DMS114 treated with DMSO at 0.1 percent for 48 hours (cell line): ENCODE measurements around the gene CXCR4.
"Not testable (repeated sequence)": the region's sequence is repeated elsewhere in the genome, so short reads cannot be mapped to it uniquely, and the experiment has no call there.

Experiments used
- DNase-seq: peaks from one replicate; lab custom pipeline; 2025; ENCODE audit not compliant: unreplicated experiment; lab: John Stamatoyannopoulos, UW

The CXCR4 gene

DNA sequence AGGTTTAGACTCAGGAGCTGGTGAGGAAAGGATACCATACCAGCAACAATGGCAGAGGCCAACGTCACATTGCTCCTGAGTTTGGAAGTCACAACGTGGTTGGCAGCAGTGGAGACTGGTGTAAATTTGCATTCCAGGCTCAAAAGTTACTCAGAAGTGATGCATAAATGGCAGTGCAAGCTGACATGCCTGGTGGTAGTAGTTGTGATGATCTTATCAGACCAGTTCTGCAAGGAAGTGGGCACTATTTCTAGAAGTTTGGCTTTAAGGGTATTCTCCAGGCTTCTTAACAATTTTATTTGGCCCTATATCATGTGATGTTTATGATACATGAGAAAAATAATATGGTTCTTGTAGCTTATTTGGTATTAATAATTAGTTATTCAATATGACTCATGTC lies 37.8 kb downstream of the CXCR4 start:
- DNase-seq, result no peak

DNA sequence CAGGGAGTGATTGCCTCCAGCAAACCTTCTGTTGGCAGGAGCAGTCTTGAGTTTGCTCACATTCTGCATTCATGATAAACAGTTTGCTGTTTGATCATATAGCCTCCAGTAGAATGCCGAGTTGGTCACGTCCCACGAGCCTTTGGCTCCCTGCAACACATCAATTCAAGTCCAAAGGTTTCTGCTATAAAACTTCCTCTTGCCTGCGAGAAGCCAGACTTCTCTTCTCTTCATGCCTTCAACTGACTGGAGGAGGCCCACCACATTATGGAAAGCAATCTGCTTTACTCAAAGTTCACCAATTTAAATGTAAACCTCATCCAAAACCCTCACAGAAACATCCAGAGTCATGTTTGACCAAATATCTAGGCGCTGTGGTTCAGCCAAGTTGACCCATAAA lies 40.8 kb downstream of the CXCR4 start:
- no peak for DNase-seq

DNA sequence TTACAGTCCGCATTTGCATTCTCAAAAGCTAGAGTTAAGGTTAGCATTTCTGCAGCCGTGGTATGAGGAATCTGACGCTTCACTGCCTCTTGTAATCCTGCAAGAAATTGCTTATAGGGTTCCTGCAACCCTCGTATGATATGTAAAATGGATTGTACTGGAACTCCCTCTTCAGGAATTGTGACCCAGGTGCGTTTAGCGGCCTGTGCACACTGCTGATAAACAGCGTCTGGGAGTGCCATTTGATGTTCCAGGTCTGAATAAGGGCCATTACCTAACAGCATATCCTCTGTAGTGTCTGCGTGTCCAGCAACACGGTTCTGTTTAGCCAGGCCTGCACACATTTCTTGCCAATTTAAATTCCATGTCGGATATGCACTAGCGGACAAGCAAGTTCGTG lies 42.5 kb downstream of the CXCR4 start:
- no peak for DNase-seq

DNA sequence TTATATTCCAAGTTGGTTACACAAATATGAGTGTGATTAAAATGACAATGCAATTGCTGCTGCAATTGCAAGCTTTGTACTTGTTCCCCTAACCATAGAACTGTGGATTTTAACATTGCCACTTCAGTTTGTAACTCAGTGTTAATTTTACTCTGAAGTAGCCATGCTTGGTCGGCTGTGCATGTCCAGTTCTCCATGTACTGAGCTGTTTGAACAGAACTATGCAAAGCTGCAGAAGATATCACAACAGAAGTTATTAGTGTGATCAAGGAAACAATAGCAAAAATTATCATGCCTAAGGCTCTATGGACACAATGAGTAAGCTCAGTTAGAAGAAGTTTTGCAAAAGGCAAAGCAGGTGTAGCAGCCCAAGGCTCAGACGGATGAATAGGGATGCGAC lies 45.3 kb downstream of the CXCR4 start:
- no peak for DNase-seq

- not testable (repeated sequence) for DNase-seq
Measured at GRCh38 chr2:136071887-136072286, 46.1 kb downstream of the CXCR4 start.

DNA sequence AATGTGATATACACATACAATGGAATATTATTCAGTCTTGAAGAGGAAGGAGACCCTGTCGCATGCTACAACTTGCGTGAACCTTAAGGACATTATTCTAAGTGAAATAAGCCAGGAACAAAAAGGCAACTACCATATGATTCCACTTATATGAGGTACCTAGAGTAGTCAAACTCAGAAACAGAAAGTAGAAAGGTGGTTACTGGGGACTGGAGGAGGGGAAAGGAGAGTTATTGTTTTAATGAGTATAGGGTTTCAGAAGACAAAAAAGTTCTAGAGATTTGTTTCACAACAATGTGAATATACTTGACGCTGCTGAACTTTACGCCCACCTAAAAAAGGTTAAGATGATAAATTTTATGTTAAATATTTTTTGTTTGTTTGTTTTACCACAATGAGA lies 47.0 kb downstream of the CXCR4 start:
- DNase-seq, result no peak

DNA sequence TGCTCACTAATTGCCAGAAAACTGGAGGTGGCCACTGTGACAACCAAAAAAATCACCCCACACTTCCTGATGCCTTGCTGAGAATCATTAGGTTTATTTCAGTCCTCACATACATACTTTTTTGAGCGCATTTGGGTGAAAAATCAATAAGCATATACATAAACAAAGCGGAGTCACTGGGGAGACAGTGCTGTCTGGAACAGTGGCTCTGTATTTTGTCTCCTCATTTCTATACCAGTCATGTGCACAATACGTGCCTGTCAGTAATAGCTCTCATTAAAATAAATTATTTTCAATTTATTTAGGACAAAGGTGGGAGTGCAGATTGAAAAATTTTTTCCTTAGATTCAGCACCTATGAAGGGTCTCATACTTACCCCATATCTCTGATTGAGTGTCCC lies 48.2 kb downstream of the CXCR4 start:
- DNase-seq, result no peak

GRCh38 chr2:136068581-136069227 lies 49.2 kb downstream of the CXCR4 start:
- no peak for DNase-seq

- no peak for DNase-seq
Measured at GRCh38 chr2:136067897-136068580, 49.9 kb downstream of the CXCR4 start.

- DNase-seq, result no peak
Measured at GRCh38 chr2:136067459-136067858, 50.5 kb downstream of the CXCR4 start.

GRCh38 chr2:136065907-136066306 lies 52.0 kb downstream of the CXCR4 start:
- DNase-seq, result no peak

GRCh38 chr2:136065384-136065783 lies 52.6 kb downstream of the CXCR4 start:
- DNase-seq, result no peak
